ENCODE data around the gene ITGB3.

Gene ITGB3

DNA sequence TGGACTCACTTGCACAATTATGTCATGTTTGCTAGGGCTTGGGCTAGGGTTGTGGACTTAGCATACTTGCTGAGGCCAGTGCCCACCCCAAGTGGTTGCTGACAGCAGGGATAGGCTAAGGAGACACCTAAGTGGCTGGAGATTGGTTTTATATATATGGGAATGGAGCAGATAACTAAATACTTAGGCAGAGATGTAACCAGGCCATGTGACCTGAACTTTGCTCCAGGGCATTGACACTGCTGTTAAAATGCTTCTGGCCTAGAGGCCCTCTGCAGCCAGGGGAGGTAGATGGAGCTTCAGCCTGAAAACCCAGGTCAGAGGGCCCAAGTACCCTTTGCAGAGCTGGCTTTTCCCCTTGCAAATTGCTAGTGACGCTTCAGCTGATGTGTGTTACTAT lies 1.4 kb upstream of the ITGB3 start:
- H3K27ac ChIP-seq (ENCODE audit: low read depth, low read length) = no peak overlapping the region
- H2BK120ac ChIP-seq (ENCODE audit: insufficient read depth, low read length, poor library complexity) = no peak overlapping the region
- H4K8ac ChIP-seq (ENCODE audit: low read depth, low read length) = no peak overlapping the region
- peak; percentile 69 to 75 for DNase-seq
- H3K18ac ChIP-seq (ENCODE audit: low read length) = no peak overlapping the region
- peaks cover 9% of the 10 kb centered on the region for H3K27me3 ChIP-seq (ENCODE audit: insufficient read depth, low read length)
- no peak overlapping the region for H2BK5ac ChIP-seq (ENCODE audit: low read depth, low read length, poor library complexity)
- H2AFZ ChIP-seq (ENCODE audit: insufficient read depth, low read length, poor library complexity) = no peak overlapping the region
- H3K4ac ChIP-seq (ENCODE audit: low read depth, low read length) = no peak overlapping the region
- H2BK12ac ChIP-seq (ENCODE audit: low read length) = no peak overlapping the region
- H2AK5ac ChIP-seq (ENCODE audit: low read length) = no peak overlapping the region
- H3K9ac ChIP-seq (ENCODE audit: low read length) = no peak overlapping the region
- H3K9me3 ChIP-seq (ENCODE audit: insufficient read depth, low read depth, low read length) = no peaks in the 10 kb centered on the region
- H3K79me2 ChIP-seq (ENCODE audit: control insufficient read depth, insufficient read depth, low read length, poor library complexity) = peaks cover 3% of the 10 kb centered on the region
- H3K14ac ChIP-seq (ENCODE audit: low read length) = no peak overlapping the region
- no peak overlapping the region for H3K23ac ChIP-seq (ENCODE audit: low read length)
- no peaks in the 10 kb centered on the region for H3K36me3 ChIP-seq (ENCODE audit: control insufficient read depth in 1 of 2, insufficient read depth in 2 of 2, low read length in 2 of 2)
- no peak overlapping the region for H3K4me2 ChIP-seq (ENCODE audit: low read length)
- H4K91ac ChIP-seq (ENCODE audit: low read depth, low read length) = no peak overlapping the region
- no peak overlapping the region for H3K4me3 ChIP-seq (ENCODE audit: low read depth, low read length)
- H4K12ac ChIP-seq (ENCODE audit: low read depth, low read length) = no peak overlapping the region
- H3K4me1 ChIP-seq (ENCODE audit: control insufficient read depth in 1 of 2, insufficient read depth in 2 of 2, low read length in 2 of 2) = peaks cover 7 to 9% of the 10 kb centered on the region in 2 experiments
- no CpG with 5 or more reads among the region's 1 CpG for WGBS (ENCODE audit: extremely low coverage, insufficient coverage, insufficient read length)
- peaks cover 4% of the 10 kb centered on the region for H3K79me1 ChIP-seq (ENCODE audit: low read length)

- Histone ChIP-seq H4K91ac (ENCODE audit: low read depth, low read length) (no peak overlapping the region), H3K27me3 (ENCODE audit: insufficient read depth, low read length) (peaks cover 9% of the 10 kb centered on the region), H2BK120ac (ENCODE audit: insufficient read depth, low read length, poor library complexity) (peak overlapping the region; percentile 35), H3K79me2 (ENCODE audit: control insufficient read depth, insufficient read depth, low read length, poor library complexity) (peaks cover 3% of the 10 kb centered on the region), H3K9me3 (ENCODE audit: insufficient read depth, low read depth, low read length) (no peaks in the 10 kb centered on the region), H3K4me3 (ENCODE audit: low read depth, low read length) (no peak overlapping the region), H2BK5ac (ENCODE audit: low read depth, low read length, poor library complexity) (no peak overlapping the region), H2AK5ac (ENCODE audit: low read length) (no peak overlapping the region), H3K36me3 (ENCODE audit: control insufficient read depth in 1 of 2, insufficient read depth in 2 of 2, low read length in 2 of 2) (no peaks in the 10 kb centered on the region), H3K14ac (ENCODE audit: low read length) (peak overlapping the region; percentile 60), H3K9ac (ENCODE audit: low read length) (no peak overlapping the region), H2BK12ac (ENCODE audit: low read length) (peak overlapping the region; percentile 53), H3K4me2 (ENCODE audit: low read length) (peak overlapping the region; percentile 96), H3K4me1 (ENCODE audit: control insufficient read depth in 1 of 2, insufficient read depth in 2 of 2, low read length in 2 of 2) (peaks cover 7 to 9% of the 10 kb centered on the region in 2 experiments), H3K4ac (ENCODE audit: low read depth, low read length) (no peak overlapping the region), H4K12ac (ENCODE audit: low read depth, low read length) (no peak overlapping the region), H3K18ac (ENCODE audit: low read length) (no peak overlapping the region), H3K23ac (ENCODE audit: low read length) (no peak overlapping the region), H3K27ac (ENCODE audit: low read depth, low read length) (no peak overlapping the region), H2AFZ (ENCODE audit: insufficient read depth, low read length, poor library complexity) (peak overlapping the region; percentile 82), H3K79me1 (ENCODE audit: low read length) (peaks cover 4% of the 10 kb centered on the region), H4K8ac (ENCODE audit: low read depth, low read length) (peak overlapping the region; percentile 66)
- WGBS (ENCODE audit: extremely low coverage, insufficient coverage, insufficient read length) = no CpG with 5 or more reads among the region's 10 CpGs
- DNase-seq = no peak
Measured at GRCh38 chr17:47252766-47253512, 688 bp upstream of the ITGB3 start.

GRCh38 chr17:47254403-47254943 lies 846 bp downstream of the ITGB3 start:
- Histone ChIP-seq H3K4ac (ENCODE audit: low read depth, low read length) (no peak overlapping the region), H3K36me3 (ENCODE audit: control insufficient read depth in 1 of 2, insufficient read depth in 2 of 2, low read length in 2 of 2) (no peaks in the 10 kb centered on the region), H3K18ac (ENCODE audit: low read length) (no peak overlapping the region), H3K79me2 (ENCODE audit: control insufficient read depth, insufficient read depth, low read length, poor library complexity) (peaks cover 3% of the 10 kb centered on the region), H4K91ac (ENCODE audit: low read depth, low read length) (no peak overlapping the region), H3K14ac (ENCODE audit: low read length) (no peak overlapping the region), H3K9ac (ENCODE audit: low read length) (peak overlapping the region; percentile 8), H3K4me1 (ENCODE audit: control insufficient read depth in 1 of 2, insufficient read depth in 2 of 2, low read length in 2 of 2) (peaks cover 7 to 9% of the 10 kb centered on the region in 2 experiments), H2AFZ (ENCODE audit: insufficient read depth, low read length, poor library complexity) (no peak overlapping the region), H3K4me3 (ENCODE audit: low read depth, low read length) (peak overlapping the region; percentile 79), H2BK120ac (ENCODE audit: insufficient read depth, low read length, poor library complexity) (no peak overlapping the region), H3K9me3 (ENCODE audit: insufficient read depth, low read depth, low read length) (no peaks in the 10 kb centered on the region), H2BK5ac (ENCODE audit: low read depth, low read length, poor library complexity) (no peak overlapping the region), H2BK12ac (ENCODE audit: low read length) (no peak overlapping the region), H3K23ac (ENCODE audit: low read length) (no peak overlapping the region), H3K79me1 (ENCODE audit: low read length) (peaks cover 4% of the 10 kb centered on the region), H4K12ac (ENCODE audit: low read depth, low read length) (no peak overlapping the region), H3K4me2 (ENCODE audit: low read length) (peak overlapping the region; percentile 96), H2AK5ac (ENCODE audit: low read length) (no peak overlapping the region), H4K8ac (ENCODE audit: low read depth, low read length) (no peak overlapping the region), H3K27me3 (ENCODE audit: insufficient read depth, low read length) (peaks cover 9% of the 10 kb centered on the region), H3K27ac (ENCODE audit: low read depth, low read length) (no peak overlapping the region)
- DNase-seq = no peak
- WGBS (ENCODE audit: extremely low coverage, insufficient coverage, insufficient read length) = no CpG with 5 or more reads among the region's 15 CpGs

DNA sequence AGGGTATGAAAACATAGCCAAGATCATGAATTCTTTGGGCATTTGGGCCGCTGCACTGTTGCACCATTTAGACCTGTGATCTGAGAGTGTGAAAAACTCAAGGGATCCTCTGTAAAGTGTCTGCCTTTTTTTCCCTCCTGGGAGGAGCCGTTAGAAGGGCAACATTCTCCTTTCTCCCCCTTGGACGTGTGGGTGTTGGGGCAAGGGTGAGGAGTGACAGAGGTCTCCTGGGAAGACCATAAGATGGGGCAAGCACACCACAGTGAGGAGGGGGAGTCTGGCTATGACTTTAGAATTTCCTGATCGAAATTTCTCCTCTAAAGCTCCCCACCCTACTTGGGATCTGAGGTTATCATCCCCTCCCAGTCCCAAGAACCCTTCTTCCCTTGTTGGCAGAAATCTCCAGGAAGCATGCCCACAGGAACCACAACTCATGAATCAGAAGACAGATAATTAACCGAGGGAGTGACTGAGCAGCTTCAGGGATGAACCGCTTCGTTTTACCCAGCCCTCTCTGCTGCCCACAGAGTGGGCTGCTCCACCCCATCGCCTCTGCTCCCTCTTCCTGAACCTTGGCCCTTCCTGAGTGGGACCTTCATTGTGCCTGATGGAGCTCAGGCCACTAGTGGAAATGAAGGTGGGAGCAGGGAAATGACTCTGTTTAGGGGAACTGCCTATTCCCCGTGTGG lies 4.2 kb downstream of the ITGB3 start:
- Histone ChIP-seq H2AK5ac (ENCODE audit: low read length) (no peak overlapping the region), H3K4ac (ENCODE audit: low read depth, low read length) (no peak overlapping the region), H3K79me2 (ENCODE audit: control insufficient read depth, insufficient read depth, low read length, poor library complexity) (peaks cover 3% of the 10 kb centered on the region), H3K27me3 (ENCODE audit: insufficient read depth, low read length) (peaks cover 9% of the 10 kb centered on the region), H2BK120ac (ENCODE audit: insufficient read depth, low read length, poor library complexity) (no peak overlapping the region), H3K4me2 (ENCODE audit: low read length) (no peak overlapping the region), H3K18ac (ENCODE audit: low read length) (no peak overlapping the region), H4K8ac (ENCODE audit: low read depth, low read length) (no peak overlapping the region), H3K4me3 (ENCODE audit: low read depth, low read length) (no peak overlapping the region), H3K79me1 (ENCODE audit: low read length) (peaks cover 4% of the 10 kb centered on the region), H3K14ac (ENCODE audit: low read length) (no peak overlapping the region), H3K9ac (ENCODE audit: low read length) (no peak overlapping the region), H4K91ac (ENCODE audit: low read depth, low read length) (no peak overlapping the region), H2BK12ac (ENCODE audit: low read length) (no peak overlapping the region), H3K36me3 (ENCODE audit: control insufficient read depth in 1 of 2, insufficient read depth in 2 of 2, low read length in 2 of 2) (no peaks in the 10 kb centered on the region), H2BK5ac (ENCODE audit: low read depth, low read length, poor library complexity) (no peak overlapping the region), H4K12ac (ENCODE audit: low read depth, low read length) (no peak overlapping the region), H3K4me1 (ENCODE audit: control insufficient read depth in 1 of 2, insufficient read depth in 2 of 2, low read length in 2 of 2) (peaks cover 5 to 6% of the 10 kb centered on the region in 2 experiments), H2AFZ (ENCODE audit: insufficient read depth, low read length, poor library complexity) (no peak overlapping the region), H3K9me3 (ENCODE audit: insufficient read depth, low read depth, low read length) (no peaks in the 10 kb centered on the region), H3K27ac (ENCODE audit: low read depth, low read length) (no peak overlapping the region), H3K23ac (ENCODE audit: low read length) (no peak overlapping the region)
- WGBS (ENCODE audit: extremely low coverage, insufficient coverage, insufficient read length) = no CpG with 5 or more reads among the region's 9 CpGs
- no peak for DNase-seq
